ENCODE data around the gene ROBO1. TPM values are rescaled to one million over a fixed set of nuclear protein-coding genes. Genes with fewer than 3 reads are reported as not detected.
A peak's percentile ranks its signal among the peaks of the same experiment; 100 is the strongest.

Gene ROBO1
- polyA plus RNA-seq, 1 donor (not counting 4 experiments of a cell fraction or from before 2014, with no cell fraction given) = 27.1 TPM

GRCh38 chr3:79418855-79419621 lies 348.8 kb downstream of the ROBO1 start:
- dilution Hi-C loops (cut with MboI; ENCODE audit: extremely low pct_ligation_motif_present, low sequenced_read_pairs) = no loop called here

GRCh38 chr3:79415356-79415755 lies 352.4 kb downstream of the ROBO1 start:
- FAIRE-seq = no peak

More at GRCh38 chr3:79418855-79419621, 348.8 kb downstream of the ROBO1 start:
- Histone ChIP-seq H3K36me3 (ENCODE audit: control insufficient read depth in 2 of 2, extremely low read depth in 1 of 2, insufficient read depth in 2 of 2, low read length in 2 of 2) (no peaks in the 10 kb centered on the region), H3K27me3 (ENCODE audit: control insufficient read depth, extremely low read depth, insufficient read depth, low read length) (no peaks in the 10 kb centered on the region), H3K79me2 (ENCODE audit: control insufficient read depth, insufficient read depth, low read length) (no peaks in the 10 kb centered on the region), H4K20me1 (ENCODE audit: control insufficient read depth, extremely low read depth, insufficient read depth, low read length) (no peaks in the 10 kb centered on the region), H3K4me2 (ENCODE audit: control insufficient read depth, extremely low read depth, insufficient read depth, low read depth, low read length) (no peak overlapping the region), H3K9me1 (ENCODE audit: control insufficient read depth, extremely low read depth, insufficient read depth, low read length) (no peaks in the 10 kb centered on the region), H3K9me3 (ENCODE audit: control insufficient read depth, low read depth, low read length) (no peaks in the 10 kb centered on the region), H3K9ac (ENCODE audit: control insufficient read depth, extremely low read depth, insufficient read depth, low read length) (no peak overlapping the region), H3K27ac (ENCODE audit: control insufficient read depth, insufficient read depth, low read length) (no peak overlapping the region), H3K4me3 (ENCODE audit: control insufficient read depth in 2 of 3, extremely low read depth in 1 of 3, insufficient read depth in 2 of 3, low read depth in 1 of 3, low read length in 3 of 3) (no peak overlapping the region), H2AFZ (ENCODE audit: control insufficient read depth, low read length) (peak overlapping the region; percentile 8), H3K4me1 (ENCODE audit: control insufficient read depth, extremely low read depth, insufficient read depth, low read length) (peaks cover 19% of the 10 kb centered on the region)
- TF ChIP-seq CTCF (optimal IDR thresholded peaks at IDR 0.05 in 1 of 3, IDR thresholded peaks at IDR 0.05 in 1 of 3, conservative IDR thresholded peaks at IDR 0.05 in 1 of 3; ENCODE audit: extremely low read depth in 1 of 3, insufficient read depth in 2 of 3, low read length in 3 of 3) = no peak
- no peak for DNase-seq (ENCODE audit: low read depth, low spot score)
- peak; percentile 9 for FAIRE-seq

More at GRCh38 chr3:79415356-79415755, 352.4 kb downstream of the ROBO1 start:
- Histone ChIP-seq H3K4me1 (ENCODE audit: control insufficient read depth, extremely low read depth, insufficient read depth, low read length) (peaks cover 13% of the 10 kb centered on the region), H3K4me3 (ENCODE audit: control insufficient read depth in 2 of 3, extremely low read depth in 1 of 3, insufficient read depth in 2 of 3, low read depth in 1 of 3, low read length in 3 of 3) (no peak overlapping the region), H2AFZ (ENCODE audit: control insufficient read depth, low read length) (peak overlapping the region; percentile 78), H3K79me2 (ENCODE audit: control insufficient read depth, insufficient read depth, low read length) (no peaks in the 10 kb centered on the region), H3K9me1 (ENCODE audit: control insufficient read depth, extremely low read depth, insufficient read depth, low read length) (no peaks in the 10 kb centered on the region), H3K27ac (ENCODE audit: control insufficient read depth, insufficient read depth, low read length) (peak overlapping the region; percentile 22), H3K36me3 (ENCODE audit: control insufficient read depth in 2 of 2, extremely low read depth in 1 of 2, insufficient read depth in 2 of 2, low read length in 2 of 2) (no peaks in the 10 kb centered on the region), H3K9ac (ENCODE audit: control insufficient read depth, extremely low read depth, insufficient read depth, low read length) (no peak overlapping the region), H3K9me3 (ENCODE audit: control insufficient read depth, low read depth, low read length) (no peaks in the 10 kb centered on the region), H4K20me1 (ENCODE audit: control insufficient read depth, extremely low read depth, insufficient read depth, low read length) (no peaks in the 10 kb centered on the region), H3K27me3 (ENCODE audit: control insufficient read depth, extremely low read depth, insufficient read depth, low read length) (no peaks in the 10 kb centered on the region), H3K4me2 (ENCODE audit: control insufficient read depth, extremely low read depth, insufficient read depth, low read depth, low read length) (peak overlapping the region; percentile 11)
- no peak for DNase-seq (ENCODE audit: low read depth, low spot score)
- dilution Hi-C loops (cut with MboI; ENCODE audit: extremely low pct_ligation_motif_present, low sequenced_read_pairs) = no loop called here
- TF ChIP-seq CTCF (optimal IDR thresholded peaks at IDR 0.05 in 1 of 3, IDR thresholded peaks at IDR 0.05 in 1 of 3, conservative IDR thresholded peaks at IDR 0.05 in 1 of 3; ENCODE audit: extremely low read depth in 1 of 3, insufficient read depth in 2 of 3, low read length in 3 of 3) (no peak), EZH2 (IDR thresholded peaks at IDR 0.05; ENCODE audit: low read length) (no peak)
